ENCODE measurements around the gene PTPN3. TPM values are rescaled to one million over a fixed set of nuclear protein-coding genes. Genes with fewer than 3 reads are reported as not detected.

The PTPN3 gene
- total and polyA plus RNA-seq, 8 donors: 8.0 to 16.6 (median 13.6) TPM

DNA sequence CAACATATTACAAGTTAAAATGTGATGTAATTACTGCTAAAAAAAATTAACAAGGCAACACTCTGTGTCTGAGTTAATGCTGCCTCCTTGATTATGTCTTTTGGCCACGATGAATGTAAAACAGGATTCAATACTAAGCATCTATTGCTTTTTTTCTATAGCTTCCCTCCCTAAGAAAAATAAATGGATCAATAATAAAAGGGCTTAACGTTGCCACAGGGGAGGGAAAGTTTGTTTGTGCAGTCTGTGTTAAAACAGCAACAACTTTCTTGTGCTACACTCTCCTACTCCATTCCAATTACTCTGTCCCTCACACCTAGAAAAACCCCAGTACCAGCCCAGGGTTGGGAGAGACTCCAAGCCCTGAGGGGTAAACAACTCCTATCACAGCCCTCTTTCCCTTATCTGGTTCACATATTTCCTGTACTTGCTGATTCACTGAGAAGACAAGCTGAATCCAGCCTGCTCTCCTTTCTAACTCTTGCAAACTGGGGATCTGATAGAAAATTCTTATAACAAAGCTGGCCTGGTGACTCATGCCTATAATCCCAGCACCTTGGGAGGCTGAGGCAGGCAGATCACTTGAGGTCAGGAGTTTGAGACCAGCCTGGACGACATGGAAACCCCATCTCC lies 44.8 kb downstream of the PTPN3 start:
- Histone ChIP-seq H3K27ac (peak overlapping the region in 1 of 4 donors; percentile 19), H3K9me3 (no peaks in the 10 kb centered on the region), H3K27me3 (no peaks in the 10 kb centered on the region), H3K36me3 (peaks cover 0 to 8% (median 0%) of the 10 kb centered on the region in 3 donors), H3K4me3 (no peak overlapping the region), H3K4me1 (peaks cover 0 to 3% (median 0%) of the 10 kb centered on the region in 3 donors)
- ATAC-seq: peak; percentile 40 to 96 (median 78)
- no peak for FAIRE-seq
- intact Hi-C loops (cut with DNase I): no loop called here
- peak in 1 of 6 donors; percentile 41 for DNase-seq
- TF ChIP-seq, protein P1, sequence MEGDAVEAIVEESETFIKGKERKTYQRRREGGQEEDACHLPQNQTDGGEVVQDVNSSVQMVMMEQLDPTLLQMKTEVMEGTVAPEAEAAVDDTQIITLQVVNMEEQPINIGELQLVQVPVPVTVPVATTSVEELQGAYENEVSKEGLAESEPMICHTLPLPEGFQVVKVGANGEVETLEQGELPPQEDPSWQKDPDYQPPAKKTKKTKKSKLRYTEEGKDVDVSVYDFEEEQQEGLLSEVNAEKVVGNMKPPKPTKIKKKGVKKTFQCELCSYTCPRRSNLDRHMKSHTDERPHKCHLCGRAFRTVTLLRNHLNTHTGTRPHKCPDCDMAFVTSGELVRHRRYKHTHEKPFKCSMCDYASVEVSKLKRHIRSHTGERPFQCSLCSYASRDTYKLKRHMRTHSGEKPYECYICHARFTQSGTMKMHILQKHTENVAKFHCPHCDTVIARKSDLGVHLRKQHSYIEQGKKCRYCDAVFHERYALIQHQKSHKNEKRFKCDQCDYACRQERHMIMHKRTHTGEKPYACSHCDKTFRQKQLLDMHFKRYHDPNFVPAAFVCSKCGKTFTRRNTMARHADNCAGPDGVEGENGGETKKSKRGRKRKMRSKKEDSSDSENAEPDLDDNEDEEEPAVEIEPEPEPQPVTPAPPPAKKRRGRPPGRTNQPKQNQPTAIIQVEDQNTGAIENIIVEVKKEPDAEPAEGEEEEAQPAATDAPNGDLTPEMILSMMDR (IDR thresholded peaks at IDR 0.05): no peak
- 45 to 54% methylated on average over 3 of the region's 3 CpGs for WGBS, 2 donors

DNA sequence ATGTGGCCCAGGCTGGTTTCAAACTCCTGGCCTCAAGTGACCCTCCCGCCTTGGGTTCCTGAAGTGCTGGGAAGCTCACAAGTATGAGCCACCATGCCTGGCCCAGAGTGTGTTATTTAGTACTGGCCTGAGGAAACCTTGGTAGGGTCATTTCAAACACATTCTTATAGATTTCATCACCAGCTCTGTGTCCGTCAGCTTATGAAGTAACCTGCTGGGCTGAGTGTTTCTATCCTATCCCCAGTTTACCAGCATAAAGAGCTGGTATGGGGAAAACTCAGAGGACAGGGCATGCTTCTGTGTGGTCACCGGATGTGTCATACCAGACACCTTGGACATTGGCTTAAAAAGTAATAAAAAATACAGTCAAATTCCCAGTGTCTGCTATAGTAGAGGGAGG lies 45.3 kb downstream of the PTPN3 start:
- ATAC-seq: no peak
- 92 to 95% methylated on average over 3 of the region's 3 CpGs for WGBS, 2 donors
- Histone ChIP-seq H3K9me3 (no peaks in the 10 kb centered on the region), H3K4me3 (no peak overlapping the region), H3K27me3 (no peaks in the 10 kb centered on the region), H3K27ac (peak overlapping the region in 1 of 4 donors; percentile 19), H3K4me1 (peaks cover 0 to 3% (median 0%) of the 10 kb centered on the region in 3 donors), H3K36me3 (peaks cover 0 to 8% (median 0%) of the 10 kb centered on the region in 3 donors)
- no peak for DNase-seq
- FAIRE-seq: no peak
- TF ChIP-seq, protein P1 (IDR thresholded peaks at IDR 0.05): no peak
- intact Hi-C loops (cut with DNase I): no loop called here

DNA sequence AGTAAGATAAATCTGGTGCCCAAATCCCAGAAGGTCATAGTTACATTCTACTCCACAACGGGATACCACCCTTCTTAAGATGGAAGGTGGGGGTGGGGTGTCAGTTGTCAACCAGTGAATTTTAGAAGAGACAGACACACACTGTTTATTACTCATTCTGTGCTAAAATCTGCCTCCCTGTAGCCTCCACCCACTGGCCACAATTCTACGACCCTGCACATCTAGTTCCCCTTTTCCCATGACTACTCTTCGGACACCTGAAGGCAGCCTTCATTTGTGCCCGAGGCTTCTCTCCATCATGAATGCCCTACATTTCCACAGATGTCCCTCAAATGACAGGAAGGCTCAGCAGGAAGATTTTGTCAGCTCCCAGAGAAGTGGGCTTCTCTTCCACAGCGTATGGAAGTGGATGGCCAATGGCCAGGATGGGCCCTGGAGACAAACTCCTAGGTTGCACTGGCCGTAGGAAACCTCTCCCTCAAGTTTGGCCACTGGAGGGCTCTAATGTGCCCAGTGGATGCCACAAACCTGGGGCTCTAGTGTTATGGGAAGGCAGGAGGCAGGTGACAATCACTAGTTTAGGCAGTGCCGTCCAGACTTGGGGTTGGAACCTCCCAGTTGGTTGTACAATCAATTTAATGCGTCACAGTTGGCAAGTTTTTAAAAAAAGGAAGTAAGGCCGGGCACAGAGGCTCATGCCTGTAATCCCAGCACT lies 46.6 kb downstream of the PTPN3 start:
- no peak for DNase-seq
- H3K27ac ChIP-seq: no peak overlapping the region
- TF ChIP-seq, protein P1 (IDR thresholded peaks at IDR 0.05): no peak
- 80 to 83% methylated on average over 9 of the region's 9 CpGs for WGBS, 2 donors
- intact Hi-C loops (cut with DNase I): no loop called here
- peak in 1 of 4 donors; percentile 34 for ATAC-seq
- peaks cover 0 to 3% (median 0%) of the 10 kb centered on the region in 3 donors for H3K4me1 ChIP-seq
- peaks cover 0 to 8% (median 0%) of the 10 kb centered on the region in 3 donors for H3K36me3 ChIP-seq
- H3K4me3 ChIP-seq: no peak overlapping the region
- no peaks in the 10 kb centered on the region for H3K9me3 ChIP-seq
- FAIRE-seq: no peak
- H3K27me3 ChIP-seq: no peaks in the 10 kb centered on the region

DNA sequence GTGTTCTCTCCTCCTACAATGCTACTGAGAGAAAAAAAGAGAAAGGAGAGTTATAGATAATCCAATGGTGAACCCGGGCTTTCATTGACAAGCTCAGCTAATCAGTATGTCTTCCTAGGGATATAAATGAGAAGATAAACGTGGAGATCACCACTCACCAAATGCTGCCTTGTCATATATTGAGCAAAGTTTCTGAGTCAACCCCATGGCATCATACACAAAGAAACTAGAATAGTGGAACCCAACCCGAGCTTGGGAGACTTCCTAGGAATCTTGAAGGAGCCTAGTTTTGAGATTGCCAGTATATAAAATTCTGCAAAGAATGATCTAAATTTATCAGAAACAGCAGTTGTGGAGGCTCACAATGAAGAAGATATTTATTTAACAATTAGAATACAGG lies 47.8 kb downstream of the PTPN3 start:
- DNase-seq (no peak), FAIRE-seq (no peak), ATAC-seq (no peak)
- Histone ChIP-seq H3K27me3 (no peaks in the 10 kb centered on the region), H3K27ac (no peak overlapping the region), H3K4me3 (no peak overlapping the region), H3K4me1 (peaks cover 0 to 3% (median 0%) of the 10 kb centered on the region in 3 donors), H3K36me3 (no peaks in the 10 kb centered on the region), H3K9me3 (no peaks in the 10 kb centered on the region)
- intact Hi-C loops (cut with DNase I): no loop called here
- TF ChIP-seq, protein P1 (IDR thresholded peaks at IDR 0.05): no peak
- 51 to 85% methylated on average over 3 of the region's 3 CpGs for WGBS, 2 donors
